ENCODE results near the gene SEC24D. TPM values are rescaled to one million over a fixed set of nuclear protein-coding genes. Genes with fewer than 3 reads are reported as not detected.

Gene SEC24D
- total and polyA plus RNA-seq, 9 of the 15 experiments (the other 6 are each of a cell fraction or from before 2014, with no cell fraction given) = 7.1 to 22.5 (median 11.3) TPM

DNA sequence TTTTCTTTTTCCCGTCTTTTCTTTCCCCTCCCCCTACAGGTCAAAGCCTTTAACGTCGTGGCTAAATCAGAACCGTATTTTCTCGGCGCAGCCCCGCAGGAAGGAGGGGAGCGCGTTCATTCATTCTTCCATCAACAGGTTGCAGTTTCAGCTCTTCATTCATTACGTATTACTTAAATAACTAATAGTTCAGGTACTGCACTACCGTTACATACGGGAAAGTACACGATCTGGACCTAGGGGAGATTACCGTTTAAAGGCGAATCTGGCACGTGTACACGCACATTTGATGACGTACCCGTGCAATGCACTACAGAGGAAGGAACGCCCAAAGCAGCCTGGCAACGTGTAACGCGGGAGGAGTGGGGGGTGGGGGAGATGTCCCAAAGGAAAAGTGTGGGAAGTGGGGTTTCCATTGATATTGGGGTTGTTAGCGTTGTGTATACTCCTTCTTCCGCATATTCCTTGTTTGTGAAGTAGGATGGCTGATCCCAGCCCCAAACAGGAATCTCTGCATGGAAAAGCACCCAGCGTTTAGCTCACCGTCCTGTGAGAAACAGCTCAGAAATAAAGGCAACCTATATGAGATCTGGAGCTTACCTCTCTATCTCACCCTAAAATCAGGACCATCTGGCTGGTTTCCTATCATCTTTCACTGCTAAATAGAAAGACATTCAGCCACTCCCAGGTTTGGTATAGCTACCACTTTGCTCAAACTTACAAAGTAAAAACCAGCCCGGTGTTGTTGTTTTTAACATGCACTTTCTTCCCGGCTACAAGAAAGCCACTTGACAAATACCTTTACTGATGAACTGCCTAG is 585 bp upstream of the SEC24D start (continued):
- TF ChIP-seq, protein P1, sequence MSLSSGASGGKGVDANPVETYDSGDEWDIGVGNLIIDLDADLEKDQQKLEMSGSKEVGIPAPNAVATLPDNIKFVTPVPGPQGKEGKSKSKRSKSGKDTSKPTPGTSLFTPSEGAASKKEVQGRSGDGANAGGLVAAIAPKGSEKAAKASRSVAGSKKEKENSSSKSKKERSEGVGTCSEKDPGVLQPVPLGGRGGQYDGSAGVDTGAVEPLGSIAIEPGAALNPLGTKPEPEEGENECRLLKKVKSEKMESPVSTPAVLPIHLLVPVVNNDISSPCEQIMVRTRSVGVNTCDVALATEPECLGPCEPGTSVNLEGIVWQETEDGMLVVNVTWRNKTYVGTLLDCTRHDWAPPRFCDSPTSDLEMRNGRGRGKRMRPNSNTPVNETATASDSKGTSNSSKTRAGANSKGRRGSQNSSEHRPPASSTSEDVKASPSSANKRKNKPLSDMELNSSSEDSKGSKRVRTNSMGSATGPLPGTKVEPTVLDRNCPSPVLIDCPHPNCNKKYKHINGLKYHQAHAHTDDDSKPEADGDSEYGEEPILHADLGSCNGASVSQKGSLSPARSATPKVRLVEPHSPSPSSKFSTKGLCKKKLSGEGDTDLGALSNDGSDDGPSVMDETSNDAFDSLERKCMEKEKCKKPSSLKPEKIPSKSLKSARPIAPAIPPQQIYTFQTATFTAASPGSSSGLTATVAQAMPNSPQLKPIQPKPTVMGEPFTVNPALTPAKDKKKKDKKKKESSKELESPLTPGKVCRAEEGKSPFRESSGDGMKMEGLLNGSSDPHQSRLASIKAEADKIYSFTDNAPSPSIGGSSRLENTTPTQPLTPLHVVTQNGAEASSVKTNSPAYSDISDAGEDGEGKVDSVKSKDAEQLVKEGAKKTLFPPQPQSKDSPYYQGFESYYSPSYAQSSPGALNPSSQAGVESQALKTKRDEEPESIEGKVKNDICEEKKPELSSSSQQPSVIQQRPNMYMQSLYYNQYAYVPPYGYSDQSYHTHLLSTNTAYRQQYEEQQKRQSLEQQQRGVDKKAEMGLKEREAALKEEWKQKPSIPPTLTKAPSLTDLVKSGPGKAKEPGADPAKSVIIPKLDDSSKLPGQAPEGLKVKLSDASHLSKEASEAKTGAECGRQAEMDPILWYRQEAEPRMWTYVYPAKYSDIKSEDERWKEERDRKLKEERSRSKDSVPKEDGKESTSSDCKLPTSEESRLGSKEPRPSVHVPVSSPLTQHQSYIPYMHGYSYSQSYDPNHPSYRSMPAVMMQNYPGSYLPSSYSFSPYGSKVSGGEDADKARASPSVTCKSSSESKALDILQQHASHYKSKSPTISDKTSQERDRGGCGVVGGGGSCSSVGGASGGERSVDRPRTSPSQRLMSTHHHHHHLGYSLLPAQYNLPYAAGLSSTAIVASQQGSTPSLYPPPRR (CRISPR knock-in tag; IDR thresholded peaks at IDR 0.05; ENCODE audit: borderline replicate concordance) = no peak
- 0 out of 3 replicates have a peak, but pooled peaks of 1 of the 2 experiments have one; percentile 20 for TF ChIP-seq CBX3 (IDR thresholded peaks at IDR 0.05; ENCODE audit: borderline replicate concordance in 1 of 2, low read length in 2 of 2)
- TF ChIP-seq ZNF445 (CRISPR knock-in tag; IDR thresholded peaks at IDR 0.05; ENCODE audit: low read depth) = no peak
- TF ChIP-seq, protein P2, sequence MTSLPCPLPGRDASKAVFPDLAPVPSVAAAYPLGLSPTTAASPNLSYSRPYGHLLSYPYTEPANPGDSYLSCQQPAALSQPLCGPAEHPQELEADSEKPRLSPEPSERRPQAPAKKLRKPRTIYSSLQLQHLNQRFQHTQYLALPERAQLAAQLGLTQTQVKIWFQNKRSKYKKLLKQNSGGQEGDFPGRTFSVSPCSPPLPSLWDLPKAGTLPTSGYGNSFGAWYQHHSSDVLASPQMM (CRISPR knock-in tag; IDR thresholded peaks at IDR 0.05) = no peak
- TF ChIP-seq, protein P3, sequence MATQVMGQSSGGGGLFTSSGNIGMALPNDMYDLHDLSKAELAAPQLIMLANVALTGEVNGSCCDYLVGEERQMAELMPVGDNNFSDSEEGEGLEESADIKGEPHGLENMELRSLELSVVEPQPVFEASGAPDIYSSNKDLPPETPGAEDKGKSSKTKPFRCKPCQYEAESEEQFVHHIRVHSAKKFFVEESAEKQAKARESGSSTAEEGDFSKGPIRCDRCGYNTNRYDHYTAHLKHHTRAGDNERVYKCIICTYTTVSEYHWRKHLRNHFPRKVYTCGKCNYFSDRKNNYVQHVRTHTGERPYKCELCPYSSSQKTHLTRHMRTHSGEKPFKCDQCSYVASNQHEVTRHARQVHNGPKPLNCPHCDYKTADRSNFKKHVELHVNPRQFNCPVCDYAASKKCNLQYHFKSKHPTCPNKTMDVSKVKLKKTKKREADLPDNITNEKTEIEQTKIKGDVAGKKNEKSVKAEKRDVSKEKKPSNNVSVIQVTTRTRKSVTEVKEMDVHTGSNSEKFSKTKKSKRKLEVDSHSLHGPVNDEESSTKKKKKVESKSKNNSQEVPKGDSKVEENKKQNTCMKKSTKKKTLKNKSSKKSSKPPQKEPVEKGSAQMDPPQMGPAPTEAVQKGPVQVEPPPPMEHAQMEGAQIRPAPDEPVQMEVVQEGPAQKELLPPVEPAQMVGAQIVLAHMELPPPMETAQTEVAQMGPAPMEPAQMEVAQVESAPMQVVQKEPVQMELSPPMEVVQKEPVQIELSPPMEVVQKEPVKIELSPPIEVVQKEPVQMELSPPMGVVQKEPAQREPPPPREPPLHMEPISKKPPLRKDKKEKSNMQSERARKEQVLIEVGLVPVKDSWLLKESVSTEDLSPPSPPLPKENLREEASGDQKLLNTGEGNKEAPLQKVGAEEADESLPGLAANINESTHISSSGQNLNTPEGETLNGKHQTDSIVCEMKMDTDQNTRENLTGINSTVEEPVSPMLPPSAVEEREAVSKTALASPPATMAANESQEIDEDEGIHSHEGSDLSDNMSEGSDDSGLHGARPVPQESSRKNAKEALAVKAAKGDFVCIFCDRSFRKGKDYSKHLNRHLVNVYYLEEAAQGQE (IDR thresholded peaks at IDR 0.05; ENCODE audit: borderline replicate concordance) = no peak
- TF ChIP-seq, protein P3 (CRISPR knock-in tag; IDR thresholded peaks at IDR 0.05; ENCODE audit: low read depth) = no peak
- TF ChIP-seq EHMT2 (IDR thresholded peaks at IDR 0.05) = no peak
- TF ChIP-seq, protein P4, sequence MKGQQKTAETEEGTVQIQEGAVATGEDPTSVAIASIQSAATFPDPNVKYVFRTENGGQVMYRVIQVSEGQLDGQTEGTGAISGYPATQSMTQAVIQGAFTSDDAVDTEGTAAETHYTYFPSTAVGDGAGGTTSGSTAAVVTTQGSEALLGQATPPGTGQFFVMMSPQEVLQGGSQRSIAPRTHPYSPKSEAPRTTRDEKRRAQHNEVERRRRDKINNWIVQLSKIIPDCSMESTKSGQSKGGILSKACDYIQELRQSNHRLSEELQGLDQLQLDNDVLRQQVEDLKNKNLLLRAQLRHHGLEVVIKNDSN (CRISPR knock-in tag; IDR thresholded peaks at IDR 0.05) = peak; percentile 57; the same call in 1 of the 2 replicates
- TF ChIP-seq FOXK2 (conservative IDR thresholded peaks at IDR 0.05 in 1 of 2, IDR thresholded peaks at IDR 0.05 in 1 of 2; ENCODE audit: low read depth in 2 of 2) = peak in 1 of 2 experiments; percentile 34; a peak in 2 of 4 replicates
- peak; percentile 40 for TF ChIP-seq HDAC2 (IDR thresholded peaks at IDR 0.05)
- peak; percentile 54; the same call in 1 of the 2 replicates for TF ChIP-seq LEF1 (IDR thresholded peaks at IDR 0.05)
